Measurements from ENCODE around the gene KCNIP1.

Gene KCNIP1

GRCh38 chr5:170612256-170612678 is 108.4 kb downstream of the KCNIP1 start:
- no peak for DNase-seq
- TF ChIP-seq CTCF (IDR thresholded peaks at IDR 0.05; ENCODE audit: low read depth, low read length, missing control alignments) = no peak
- no peaks in the 10 kb centered on the region for H3K27me3 ChIP-seq (replicated peaks)
- in situ Hi-C loops (cut with HindIII; ENCODE audit: low pct_ligation_motif_present, low sequenced_read_pairs) = no loop called here
- no peaks in the 10 kb centered on the region for H3K36me3 ChIP-seq (replicated peaks)
- H3K27ac ChIP-seq = no peak overlapping the region
- H3K4me3 ChIP-seq (ENCODE audit: low read depth, low read length) = no peak overlapping the region

- Histone ChIP-seq H3K27me3 (replicated peaks) (no peaks in the 10 kb centered on the region), H3K36me3 (replicated peaks) (no peaks in the 10 kb centered on the region), H3K27ac (no peak overlapping the region), H3K4me3 (ENCODE audit: low read depth, low read length) (no peak overlapping the region)
- DNase-seq = no peak
- in situ Hi-C loops (cut with HindIII; ENCODE audit: low pct_ligation_motif_present, low sequenced_read_pairs) = no loop called here
- no peak for TF ChIP-seq CTCF (IDR thresholded peaks at IDR 0.05; ENCODE audit: low read depth, low read length, missing control alignments)
Observed at GRCh38 chr5:170614065-170614490, 110.3 kb downstream of the KCNIP1 start.

GRCh38 chr5:170614720-170615119 is 110.9 kb downstream of the KCNIP1 start:
- no peaks in the 10 kb centered on the region for H3K36me3 ChIP-seq (replicated peaks)
- DNase-seq = no peak
- no peak overlapping the region for H3K4me3 ChIP-seq (ENCODE audit: low read depth, low read length)
- H3K27ac ChIP-seq = no peak overlapping the region
- in situ Hi-C loops (cut with HindIII; ENCODE audit: low pct_ligation_motif_present, low sequenced_read_pairs) = no loop called here
- H3K27me3 ChIP-seq (replicated peaks) = no peaks in the 10 kb centered on the region
- no peak for TF ChIP-seq CTCF (IDR thresholded peaks at IDR 0.05; ENCODE audit: low read depth, low read length, missing control alignments)

- H3K27me3 ChIP-seq (replicated peaks) = no peaks in the 10 kb centered on the region
- no peak for TF ChIP-seq CTCF (IDR thresholded peaks at IDR 0.05; ENCODE audit: low read depth, low read length, missing control alignments)
- H3K36me3 ChIP-seq (replicated peaks) = no peaks in the 10 kb centered on the region
- no peak overlapping the region for H3K27ac ChIP-seq
- no peak overlapping the region for H3K4me3 ChIP-seq (ENCODE audit: low read depth, low read length)
- in situ Hi-C loops (cut with HindIII; ENCODE audit: low pct_ligation_motif_present, low sequenced_read_pairs) = no loop called here
- no peak for DNase-seq
Observed at GRCh38 chr5:170617533-170618490, 114.0 kb downstream of the KCNIP1 start.

GRCh38 chr5:170619869-170620268 is 116.0 kb downstream of the KCNIP1 start:
- no peak for DNase-seq
- TF ChIP-seq CTCF (IDR thresholded peaks at IDR 0.05; ENCODE audit: low read depth, low read length, missing control alignments) = no peak
- H3K36me3 ChIP-seq (replicated peaks) = no peaks in the 10 kb centered on the region
- H3K27ac ChIP-seq = no peak overlapping the region
- no peaks in the 10 kb centered on the region for H3K27me3 ChIP-seq (replicated peaks)
- H3K4me3 ChIP-seq (ENCODE audit: low read depth, low read length) = no peak overlapping the region
- in situ Hi-C loops (cut with HindIII; ENCODE audit: low pct_ligation_motif_present, low sequenced_read_pairs) = no loop called here

All from brain microvascular endothelial cell (primary cell).